Stimulated activated CD4-positive, alpha-beta T cell treated with anti-CD3 and anti-CD28 coated beads, Interleukin-12 subunit alpha, Interleukin-12 subunit beta, amount 100 ng/mL, for 48 hours (primary cell): ENCODE results near the gene MAPRE2.

Experiments
- DNase-seq, 3 donors: peaks; one replicate each; pipeline ENCODE4 v3.0.0-alpha.2; 2020; ENCODE audit warnings: low read depth in 2 of 3, low spot score in 1 of 3

Gene MAPRE2

DNA sequence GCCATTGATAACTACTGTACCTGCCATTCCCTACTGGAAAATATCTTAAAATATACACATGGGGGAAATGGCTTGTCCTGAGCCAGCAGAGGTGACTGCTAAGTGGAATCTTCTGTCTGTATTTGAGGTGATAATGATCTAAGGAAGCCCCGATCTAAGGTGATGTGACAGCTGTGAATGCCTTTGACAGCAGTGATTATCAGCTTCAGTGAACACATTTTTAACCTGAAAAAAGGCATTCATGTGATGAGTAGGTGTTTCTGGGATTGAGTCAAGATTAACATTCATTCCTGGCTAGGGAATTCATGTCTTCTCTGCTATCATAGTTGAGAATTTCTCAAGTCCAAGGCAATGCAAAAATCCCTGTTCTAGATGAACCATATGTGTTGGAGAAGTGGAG lies 9.1 kb upstream of the MAPRE2 start:
- DNase-seq = no peak

DNA sequence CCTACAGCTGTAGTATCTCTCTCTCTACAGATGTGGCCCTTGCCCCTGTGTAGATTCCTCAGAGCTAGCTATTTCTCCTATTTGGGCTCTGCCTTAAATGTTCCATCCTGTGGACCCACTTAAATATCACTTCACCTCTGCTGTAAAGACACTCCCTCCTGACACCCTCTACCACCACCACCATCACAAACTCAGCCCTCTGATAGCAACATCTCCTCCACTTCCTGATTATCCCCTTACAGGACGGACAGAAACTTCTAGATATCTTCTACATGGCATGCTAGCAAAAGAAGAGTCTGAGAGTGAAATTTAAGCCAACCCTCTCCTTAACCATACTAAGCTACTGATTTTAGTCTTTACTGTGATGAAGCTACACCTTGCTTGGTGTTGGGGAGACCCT lies 3.2 kb upstream of the MAPRE2 start:
- no peak for DNase-seq

DNA sequence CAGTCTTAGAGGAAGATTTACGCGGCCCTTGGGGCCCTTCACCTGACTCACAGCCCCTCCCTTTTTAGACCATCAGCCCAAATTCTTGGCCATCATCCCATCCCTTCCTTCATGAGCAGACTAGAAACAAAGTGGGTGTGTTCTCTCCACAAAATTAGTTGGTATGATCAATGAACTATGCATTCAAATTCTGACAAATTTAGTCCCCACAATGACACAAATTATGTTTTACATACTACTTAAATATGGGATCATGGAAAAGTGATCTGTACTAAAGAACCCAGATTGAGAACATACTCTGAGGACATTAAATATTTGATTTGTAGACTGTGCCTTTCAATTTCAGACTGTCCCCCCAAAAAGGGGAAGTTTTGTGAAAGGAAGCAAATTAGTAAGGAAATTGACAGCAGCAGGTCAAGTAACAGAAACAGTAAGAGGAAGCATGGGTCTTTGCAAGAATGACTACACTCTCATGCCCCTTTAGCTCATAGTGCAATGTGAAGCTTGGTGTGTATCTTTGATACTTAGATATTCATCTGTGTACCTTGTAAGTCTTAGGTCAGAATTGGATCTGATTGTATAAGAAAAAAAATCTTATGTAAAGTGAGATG lies 2.2 kb upstream of the MAPRE2 start:
- no peak for DNase-seq

DNA sequence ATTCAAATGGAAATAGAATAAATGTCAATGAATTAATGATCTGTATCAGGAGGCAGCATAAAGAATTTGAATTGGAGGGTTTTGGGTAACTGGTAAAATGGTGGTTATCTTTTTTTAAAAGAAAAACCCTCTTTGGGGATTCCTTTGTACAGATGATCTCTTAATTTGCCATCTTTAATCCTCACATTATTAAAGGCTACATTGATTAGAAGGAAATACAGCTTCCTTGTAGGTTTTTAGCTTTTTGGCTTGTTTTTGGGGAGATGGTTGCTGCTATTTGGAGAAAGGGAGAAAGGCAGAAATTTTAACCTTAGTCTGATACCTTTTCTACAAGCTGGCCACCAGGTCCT lies 600 bp upstream of the MAPRE2 start:
- no peak for DNase-seq

DNA sequence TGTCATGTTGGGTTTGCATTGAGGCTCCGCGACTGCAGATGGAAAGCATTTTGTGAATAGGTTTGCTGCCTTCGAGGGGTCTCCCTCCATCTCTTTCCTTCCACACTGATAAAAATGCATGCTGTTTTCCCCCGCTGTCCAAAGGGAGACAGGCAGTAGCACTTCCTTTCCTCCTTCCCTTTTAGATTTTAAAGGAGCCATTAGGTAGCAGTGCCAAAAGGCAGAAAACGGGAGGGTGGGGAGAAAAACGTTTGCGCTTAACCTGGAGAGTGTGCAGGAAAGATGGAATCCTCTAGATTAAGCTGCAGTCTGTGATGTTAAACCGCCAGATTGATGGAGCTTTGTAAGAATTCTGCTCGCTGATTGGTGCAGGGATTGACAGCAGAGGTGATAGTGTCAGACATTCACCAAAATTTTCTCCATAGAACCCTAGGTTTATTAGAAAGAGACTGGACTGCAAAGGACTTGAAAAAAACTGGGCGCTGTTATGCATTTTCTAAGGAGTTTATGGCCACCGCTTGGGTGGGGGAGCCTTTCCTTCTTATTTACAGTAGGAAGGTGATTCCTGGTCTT lies 688 bp downstream of the MAPRE2 start:
- DNase-seq = no peak

DNA sequence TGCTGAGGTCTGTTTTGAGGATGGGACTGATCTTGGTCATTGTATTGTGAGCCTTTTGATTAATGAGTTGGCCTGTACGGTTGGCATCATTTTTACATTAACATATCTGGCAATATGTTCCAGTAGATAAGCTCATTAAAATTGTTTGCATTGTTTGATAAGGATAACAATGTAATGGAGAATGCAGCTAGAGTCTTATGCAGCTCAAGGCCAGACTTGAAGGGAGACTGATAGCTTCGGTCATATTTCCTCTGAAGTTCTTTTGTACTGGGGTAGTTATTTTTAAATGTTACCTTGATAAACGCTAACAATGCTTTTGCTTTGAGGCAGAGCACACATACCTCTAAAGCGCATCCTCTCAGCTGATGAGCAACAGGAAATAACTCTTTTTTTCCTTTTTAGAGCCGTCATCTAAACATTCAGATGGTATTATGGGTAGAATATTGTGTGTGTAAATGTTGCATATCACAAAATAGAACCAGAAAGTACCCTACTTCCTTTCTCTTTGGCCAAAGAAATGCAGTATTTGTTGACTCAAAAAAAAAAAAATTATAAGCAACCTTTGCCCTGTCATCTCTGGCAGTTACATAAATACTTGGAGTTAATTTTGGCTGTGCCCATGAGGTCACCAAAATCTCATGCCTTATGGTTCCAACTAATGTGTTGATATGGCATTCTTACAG lies 1.3 kb downstream of the MAPRE2 start:
- no peak for DNase-seq

DNA sequence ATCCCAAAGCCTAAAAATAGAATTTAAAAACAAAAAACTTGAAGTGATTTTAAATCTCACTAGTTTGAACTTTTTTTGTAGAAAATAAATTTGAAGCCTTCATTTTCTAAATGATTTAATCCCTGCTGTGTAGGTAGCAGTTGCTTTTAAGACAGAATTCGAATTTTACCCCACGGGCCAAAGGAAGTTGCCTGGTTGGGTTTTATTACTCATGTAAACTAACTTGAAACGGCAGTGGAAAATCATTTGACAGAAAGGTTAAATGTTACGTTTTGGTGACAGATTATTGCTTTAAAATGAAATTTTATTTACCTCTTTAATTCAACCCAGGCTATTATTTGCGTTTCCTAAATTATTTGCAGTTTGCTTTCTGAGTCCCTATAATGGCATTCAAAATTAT lies 2.0 kb downstream of the MAPRE2 start:
- no peak for DNase-seq

DNA sequence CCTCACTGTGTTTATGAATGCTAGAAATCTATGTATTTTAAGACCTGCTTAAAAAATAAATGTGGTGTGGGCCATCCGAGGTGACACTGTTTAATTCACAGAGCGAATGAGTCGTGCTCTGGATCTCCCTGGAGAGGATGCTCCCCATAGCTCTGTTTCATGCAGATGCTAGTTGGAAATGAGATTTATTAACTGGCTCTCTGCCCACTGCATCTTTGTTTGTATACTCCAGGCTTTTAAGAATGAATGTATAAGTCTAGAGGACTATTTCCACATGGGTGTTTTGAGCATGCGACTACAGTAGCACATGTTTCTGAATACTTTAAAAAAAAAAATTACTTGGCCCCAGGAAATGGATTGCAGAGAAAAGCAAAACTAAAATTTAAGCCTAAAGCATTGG lies 3.9 kb downstream of the MAPRE2 start:
- DNase-seq = no peak

DNA sequence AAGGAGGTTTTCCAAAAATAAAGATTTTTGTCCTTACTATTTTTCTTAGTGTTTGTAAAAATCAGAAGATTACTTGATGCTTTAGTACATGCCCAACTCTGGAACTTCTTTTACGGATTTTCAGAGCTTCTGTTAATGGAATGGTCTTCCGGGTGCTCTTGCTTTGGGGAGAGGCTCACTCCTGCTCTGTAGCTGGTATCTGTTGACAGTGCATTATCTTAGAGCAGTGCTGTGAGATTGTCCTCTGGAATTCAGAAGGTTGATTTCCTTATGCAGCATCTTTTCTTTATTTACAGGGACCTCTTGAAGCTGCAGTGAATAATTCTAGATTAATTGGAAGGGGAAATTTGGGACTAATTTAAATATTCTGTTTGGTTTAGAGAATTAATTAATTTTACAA lies 4.6 kb downstream of the MAPRE2 start:
- no peak for DNase-seq

DNA sequence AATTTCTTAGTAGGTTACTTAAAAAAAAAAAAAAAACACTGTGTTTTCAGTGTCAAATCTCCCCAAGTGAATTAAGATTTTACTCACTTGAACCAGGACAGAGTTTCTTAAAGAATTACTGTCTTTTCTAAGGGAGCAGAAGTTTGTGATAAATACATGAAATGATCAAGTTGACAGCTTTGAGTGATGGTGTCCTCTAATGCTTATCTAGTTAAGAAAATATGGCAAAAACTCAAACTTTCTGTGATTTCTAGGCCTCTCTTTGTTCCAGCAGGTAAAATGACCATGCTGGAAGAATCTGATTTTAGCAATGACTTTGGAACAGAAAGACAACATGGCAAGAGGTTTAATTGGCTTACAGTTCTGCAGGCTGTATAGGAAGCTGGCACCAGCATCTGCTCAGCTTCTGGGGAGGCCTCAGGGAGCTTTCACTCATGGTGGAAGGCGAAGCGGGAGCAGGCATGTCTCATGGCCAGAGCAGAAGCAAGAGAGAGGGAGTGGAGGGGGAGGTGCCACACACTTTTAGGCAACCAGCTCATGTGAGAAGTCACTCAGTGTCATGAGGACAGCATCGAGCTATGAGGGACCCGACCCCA lies 6.6 kb downstream of the MAPRE2 start:
- DNase-seq = no peak

DNA sequence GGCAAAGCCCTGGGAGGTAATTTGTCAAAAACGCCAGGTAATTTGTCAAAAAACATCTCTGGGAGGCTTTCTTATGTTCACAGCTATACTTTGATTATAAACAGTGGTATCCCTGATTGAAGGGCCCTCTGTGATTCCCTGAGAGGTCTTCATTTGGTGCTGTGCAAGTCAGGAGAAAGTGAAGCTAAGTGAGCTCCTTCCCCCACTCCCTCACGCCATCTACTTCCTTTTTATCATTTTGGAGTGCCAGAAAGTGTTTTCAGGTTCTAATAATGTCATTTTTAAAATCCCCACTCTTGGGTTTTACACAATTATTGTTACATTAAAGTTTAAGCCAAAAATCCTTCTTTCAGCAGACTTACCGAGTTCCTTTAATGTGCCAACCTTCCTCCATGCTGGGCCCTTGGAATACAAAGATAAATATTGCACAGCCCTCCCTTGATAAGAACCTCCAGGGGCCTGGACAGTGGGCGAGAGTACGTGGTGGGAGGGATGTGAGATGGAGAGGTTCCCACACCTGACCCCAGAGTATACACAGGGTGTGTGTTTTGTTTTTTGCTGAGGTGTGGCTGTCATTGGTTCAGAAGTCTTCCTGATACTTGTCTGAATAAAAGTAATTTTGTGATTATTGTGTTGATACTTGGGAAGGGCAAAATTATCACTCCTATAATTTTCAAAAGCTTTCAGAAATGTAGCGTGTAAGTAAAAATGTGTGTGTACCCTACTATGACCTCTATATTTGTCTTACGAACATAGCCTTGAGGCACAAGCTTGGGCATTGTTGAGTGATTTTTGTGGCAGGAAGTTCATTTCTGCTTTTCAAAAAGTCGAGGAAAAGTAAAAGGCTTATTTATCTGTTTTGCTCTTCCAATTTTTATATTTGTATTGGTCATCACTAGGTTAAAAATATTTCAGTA lies 8.2 kb downstream of the MAPRE2 start:
- DNase-seq = no peak

DNA sequence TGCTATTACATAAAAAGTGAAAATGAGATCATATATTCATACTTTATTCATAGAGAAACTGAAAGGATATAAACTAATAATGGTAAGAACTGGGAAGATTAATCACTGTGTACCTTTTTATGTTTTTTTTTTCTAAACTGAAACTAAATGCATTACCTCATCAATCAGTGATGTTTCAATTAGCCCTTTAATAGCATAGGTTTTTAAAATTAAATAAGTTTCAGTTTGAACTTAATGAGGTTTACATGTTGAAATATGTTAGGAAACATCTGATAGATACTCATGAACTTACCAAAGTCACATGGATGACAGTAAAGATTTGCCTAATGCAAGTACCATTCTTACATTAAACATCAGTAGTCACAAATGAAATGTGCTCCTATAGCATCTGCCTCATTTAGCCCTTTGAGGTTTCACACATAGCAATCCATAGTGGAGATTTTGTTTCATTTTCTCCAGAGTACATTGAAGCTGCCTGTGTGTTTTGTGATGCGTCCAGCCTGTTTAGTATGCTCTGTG lies 8.9 kb downstream of the MAPRE2 start:
- no peak for DNase-seq

DNA sequence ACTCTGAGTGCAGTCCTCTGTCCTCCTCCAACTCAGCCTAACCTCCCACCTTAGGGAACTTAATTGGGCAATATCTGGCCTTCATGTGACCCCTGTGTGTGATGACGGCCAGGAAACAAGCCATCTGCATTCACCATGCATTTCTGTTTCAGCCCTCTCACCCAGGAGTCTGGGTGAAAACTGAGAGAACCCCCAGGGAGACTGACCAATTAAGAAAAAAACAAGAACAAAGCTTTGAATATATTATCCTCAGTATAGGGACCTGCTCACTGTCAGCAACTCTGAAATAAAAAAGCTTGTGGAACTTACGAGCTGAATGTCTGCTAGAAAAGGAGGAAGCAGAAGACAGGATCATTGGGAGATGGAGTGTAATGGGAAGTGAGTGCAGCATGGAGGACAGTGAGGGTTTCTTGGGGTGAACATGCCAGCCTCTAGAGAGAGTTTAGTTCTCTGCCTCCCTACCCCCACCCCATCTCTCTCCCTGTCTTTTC lies 9.5 kb downstream of the MAPRE2 start:
- no peak for DNase-seq

DNA sequence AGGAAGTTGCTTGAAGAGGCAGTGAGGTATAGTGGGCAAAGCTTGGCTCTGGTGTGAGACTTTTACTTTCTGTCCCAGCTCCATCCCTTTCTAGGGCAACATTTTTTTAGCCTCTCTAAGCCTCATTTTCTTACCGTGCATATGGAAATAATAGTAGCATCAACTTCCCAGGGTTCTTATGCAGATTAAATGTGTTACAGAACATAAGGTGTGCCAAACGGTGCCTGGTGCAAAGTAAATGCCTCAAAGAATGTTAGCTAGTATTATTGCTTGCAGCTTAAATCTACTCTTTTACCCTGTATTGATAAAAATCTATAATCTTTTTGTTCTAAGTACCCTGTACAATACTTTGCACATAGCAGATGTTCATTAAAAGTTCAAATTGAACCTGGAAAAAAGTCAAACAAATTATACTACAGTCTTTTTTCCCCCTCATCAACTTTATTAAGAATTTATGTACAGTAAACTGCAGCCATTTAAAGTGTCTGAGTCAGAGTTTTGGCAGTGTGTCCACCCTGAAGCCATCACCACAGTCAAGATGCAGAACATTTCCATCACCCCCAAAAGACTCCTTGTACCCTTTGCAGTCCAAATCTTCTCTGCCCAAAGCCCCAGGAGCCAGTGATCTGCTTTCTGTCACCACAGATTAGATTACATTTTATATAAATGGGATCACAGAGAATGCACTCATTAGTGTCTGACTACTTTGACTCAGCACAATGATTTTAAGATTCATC lies 10.6 kb downstream of the MAPRE2 start:
- DNase-seq = no peak

DNA sequence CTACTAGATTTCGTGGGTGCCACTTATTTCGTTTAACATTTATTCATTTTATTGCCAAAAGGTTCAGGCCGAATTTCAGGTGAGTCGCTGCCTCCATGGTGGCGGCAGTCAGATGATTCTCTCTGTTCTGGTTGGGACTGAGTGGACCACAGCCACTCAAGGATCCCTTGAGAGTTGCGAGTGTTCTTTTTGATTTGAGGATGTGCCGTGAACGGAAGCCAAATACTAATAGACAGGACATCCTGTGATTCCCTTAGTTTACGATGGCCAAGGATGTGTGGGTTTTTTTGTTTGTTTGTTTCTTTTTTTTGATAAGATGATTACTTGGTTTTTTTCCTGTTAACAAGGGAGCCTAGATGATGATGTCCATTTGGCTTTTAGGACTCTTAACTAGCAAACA lies 13.2 kb downstream of the MAPRE2 start:
- no peak for DNase-seq

DNA sequence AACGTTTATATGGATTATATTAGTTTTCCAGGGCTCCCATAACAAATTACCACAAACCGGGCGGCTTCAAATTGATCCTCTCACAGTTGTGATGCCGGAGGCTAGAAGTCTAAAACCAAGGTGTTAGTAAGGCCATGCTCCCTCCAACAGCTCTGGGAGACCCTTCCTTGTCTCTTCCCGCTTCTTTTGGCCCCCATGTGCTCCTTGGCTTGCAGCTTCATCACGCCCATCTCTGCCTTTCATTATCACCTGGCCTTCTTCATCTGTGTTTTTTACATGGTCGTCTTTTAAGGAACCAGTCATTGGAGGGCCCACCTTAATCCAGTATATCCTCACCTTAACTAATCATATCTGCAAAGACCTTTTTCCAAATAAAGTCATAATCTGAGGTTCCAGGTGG lies 13.9 kb downstream of the MAPRE2 start:
- DNase-seq = no peak

DNA sequence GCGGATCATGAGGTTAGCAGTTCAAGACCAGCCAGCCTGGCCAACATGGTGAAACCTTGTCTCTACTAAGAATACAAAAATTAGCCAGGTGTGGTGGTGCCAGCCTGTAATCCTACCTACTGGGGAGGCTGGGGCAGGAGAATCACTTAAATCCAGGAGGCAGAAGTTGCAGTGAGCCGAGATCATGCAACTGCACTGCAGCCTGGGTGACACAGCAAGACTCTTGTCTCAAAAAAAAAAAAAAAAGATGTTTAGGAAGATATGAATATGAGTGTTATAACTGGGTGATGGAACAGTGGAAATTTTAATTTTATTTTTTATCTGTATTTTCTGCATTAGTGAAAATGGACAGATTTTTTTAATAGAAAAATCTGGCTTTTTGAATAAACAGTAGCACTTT lies 14.5 kb downstream of the MAPRE2 start:
- no peak for DNase-seq

DNA sequence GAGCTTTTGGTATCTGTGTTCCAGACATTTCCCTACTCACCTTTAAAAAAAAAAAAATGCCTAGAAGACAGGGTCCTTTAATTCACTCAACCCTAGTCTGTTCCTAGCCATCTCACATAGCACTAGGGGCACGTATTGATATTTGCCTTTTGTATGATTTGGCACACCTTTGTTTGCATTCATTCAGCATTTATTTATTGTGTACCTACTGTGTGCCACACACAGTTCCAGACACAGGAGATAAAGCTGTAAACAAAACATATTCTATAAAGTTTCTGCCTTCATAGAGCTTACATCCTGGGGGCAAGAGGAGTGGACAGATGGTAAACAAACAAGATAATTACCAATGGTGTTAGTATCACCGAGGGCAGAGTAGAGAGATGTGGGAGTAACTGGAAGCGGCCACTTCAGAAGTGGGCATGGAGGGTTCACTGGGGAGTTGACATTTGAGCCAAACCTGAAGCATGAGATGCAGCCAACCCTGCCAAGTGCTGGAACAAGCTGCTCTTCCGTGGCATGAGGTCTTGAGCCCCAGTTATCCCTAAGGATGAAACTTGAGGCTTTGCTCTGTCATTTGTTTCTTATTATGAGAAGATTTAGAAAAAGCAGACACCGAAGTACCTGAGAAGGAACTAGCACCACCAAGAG lies 18.2 kb downstream of the MAPRE2 start:
- no peak for DNase-seq

DNA sequence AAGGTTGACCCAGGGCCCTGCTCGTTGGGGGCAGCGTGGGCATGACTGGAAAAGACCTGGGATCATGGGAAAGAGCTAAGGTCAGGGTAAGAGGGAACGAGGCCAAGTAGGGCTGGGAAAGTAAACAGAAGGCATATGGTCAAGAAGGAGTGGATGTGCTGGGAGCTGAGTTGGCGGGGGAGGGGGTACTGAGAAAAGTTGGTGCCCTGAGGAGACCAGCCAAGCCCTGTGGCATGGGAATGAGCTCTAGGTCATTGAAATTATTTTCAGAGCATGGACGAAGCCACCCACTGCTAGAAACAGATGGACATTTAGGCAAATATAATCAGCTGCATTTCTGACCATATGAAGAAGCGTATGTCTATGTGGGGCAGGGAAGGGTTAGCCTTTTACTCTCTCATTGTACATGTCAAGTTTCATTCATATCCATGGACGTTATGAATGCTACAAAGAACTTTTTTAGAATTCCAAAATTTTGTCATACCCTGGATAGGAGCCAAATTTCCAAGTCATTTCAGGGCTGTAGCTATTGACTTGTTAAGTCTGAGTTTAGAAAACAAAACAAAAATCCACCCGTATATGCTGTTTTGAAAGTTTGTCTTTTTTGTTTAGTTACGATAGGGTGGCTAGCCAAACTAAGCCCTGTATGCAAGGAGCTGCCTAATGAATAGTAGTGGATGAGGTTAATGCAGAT lies 19.1 kb downstream of the MAPRE2 start:
- no peak for DNase-seq
